ENCODE results near the gene DLGAP3. TPM values are rescaled to one million over a fixed set of nuclear protein-coding genes. Genes with fewer than 3 reads are reported as not detected.

The DLGAP3 gene
- total RNA-seq, 1 donor from 2014 or later, result 0.18 TPM

DNA sequence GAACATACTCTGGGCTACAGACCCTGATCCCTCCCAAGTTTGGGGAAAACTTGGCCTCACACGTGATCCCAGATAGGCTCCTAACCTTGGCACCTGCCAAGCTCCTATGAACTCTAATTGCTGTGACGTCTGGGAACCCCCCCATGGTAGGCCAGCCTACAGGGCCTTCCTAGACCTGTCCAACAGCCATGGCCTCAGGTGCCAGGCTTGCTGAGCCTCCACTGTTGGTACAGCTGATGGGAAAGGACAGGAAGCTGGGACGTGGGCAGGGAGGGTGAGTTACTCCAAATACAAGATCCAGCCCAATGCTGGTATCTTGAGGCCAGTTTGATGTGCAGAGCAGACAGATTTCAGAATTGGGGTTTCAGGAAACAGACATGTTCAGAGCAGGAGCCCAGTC, 89.0 kb downstream of the DLGAP3 start:
- intact Hi-C loops (cut with DNase I), result no loop called here
- no peak for DNase-seq
- Histone ChIP-seq H3K36me3 (no peaks in the 10 kb centered on the region), H3K4me1 (peaks cover 27% of the 10 kb centered on the region), H3K27me3 (ENCODE audit: low read depth) (no peaks in the 10 kb centered on the region), H3K9me3 (no peaks in the 10 kb centered on the region), H3K4me3 (no peak overlapping the region), H3K27ac (no peak overlapping the region)
- TF ChIP-seq, protein P1, sequence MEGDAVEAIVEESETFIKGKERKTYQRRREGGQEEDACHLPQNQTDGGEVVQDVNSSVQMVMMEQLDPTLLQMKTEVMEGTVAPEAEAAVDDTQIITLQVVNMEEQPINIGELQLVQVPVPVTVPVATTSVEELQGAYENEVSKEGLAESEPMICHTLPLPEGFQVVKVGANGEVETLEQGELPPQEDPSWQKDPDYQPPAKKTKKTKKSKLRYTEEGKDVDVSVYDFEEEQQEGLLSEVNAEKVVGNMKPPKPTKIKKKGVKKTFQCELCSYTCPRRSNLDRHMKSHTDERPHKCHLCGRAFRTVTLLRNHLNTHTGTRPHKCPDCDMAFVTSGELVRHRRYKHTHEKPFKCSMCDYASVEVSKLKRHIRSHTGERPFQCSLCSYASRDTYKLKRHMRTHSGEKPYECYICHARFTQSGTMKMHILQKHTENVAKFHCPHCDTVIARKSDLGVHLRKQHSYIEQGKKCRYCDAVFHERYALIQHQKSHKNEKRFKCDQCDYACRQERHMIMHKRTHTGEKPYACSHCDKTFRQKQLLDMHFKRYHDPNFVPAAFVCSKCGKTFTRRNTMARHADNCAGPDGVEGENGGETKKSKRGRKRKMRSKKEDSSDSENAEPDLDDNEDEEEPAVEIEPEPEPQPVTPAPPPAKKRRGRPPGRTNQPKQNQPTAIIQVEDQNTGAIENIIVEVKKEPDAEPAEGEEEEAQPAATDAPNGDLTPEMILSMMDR (IDR thresholded peaks at IDR 0.05), result no peak
- no peak for ATAC-seq

DNA sequence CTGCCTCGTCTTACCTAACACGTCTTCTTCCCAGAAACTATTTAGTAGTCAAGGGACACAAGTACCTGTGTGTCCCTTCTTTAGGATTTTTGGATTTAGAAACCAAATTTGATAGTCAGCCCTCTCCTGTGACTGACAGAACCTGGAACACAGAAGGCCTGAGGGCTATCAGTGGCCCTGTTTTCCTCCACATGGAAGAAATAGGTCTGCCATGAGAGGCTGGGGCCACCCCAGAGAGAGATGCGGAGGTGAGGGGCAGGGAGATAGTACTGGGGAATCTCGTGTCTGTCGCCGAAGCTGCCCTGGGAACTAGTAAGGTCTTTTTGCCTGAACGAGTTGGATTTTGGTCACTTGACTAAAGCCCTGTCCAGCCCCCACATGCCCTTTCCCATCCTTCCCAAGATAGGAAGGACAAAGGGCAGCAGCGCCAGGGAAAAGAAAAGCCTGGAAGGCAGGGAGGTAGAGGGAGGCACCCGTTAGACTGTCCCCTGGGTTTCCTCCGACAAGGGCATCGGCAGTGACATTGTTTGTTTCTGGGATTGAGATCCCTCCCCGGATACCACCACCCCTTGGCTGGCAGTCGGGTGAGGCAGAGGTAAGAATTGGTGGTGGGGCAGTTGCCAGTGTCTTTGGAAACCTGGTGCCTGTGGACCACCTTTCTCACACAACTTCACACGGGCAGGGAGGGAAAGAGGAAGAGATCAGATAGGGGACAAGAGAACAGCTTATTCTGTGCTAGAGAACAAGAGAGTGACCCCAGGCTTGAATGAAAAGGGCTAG, 89.7 kb downstream of the DLGAP3 start:
- Histone ChIP-seq H3K27ac (peak overlapping the region; percentile 34), H3K4me1 (peaks cover 21% of the 10 kb centered on the region), H3K36me3 (no peaks in the 10 kb centered on the region), H3K4me3 (no peak overlapping the region), H3K9me3 (no peaks in the 10 kb centered on the region), H3K27me3 (ENCODE audit: low read depth) (no peaks in the 10 kb centered on the region)
- ATAC-seq (no peak), DNase-seq (no peak)
- TF ChIP-seq, protein P1 (IDR thresholded peaks at IDR 0.05), result no peak
- intact Hi-C loops (cut with DNase I), result no loop called here

DNA sequence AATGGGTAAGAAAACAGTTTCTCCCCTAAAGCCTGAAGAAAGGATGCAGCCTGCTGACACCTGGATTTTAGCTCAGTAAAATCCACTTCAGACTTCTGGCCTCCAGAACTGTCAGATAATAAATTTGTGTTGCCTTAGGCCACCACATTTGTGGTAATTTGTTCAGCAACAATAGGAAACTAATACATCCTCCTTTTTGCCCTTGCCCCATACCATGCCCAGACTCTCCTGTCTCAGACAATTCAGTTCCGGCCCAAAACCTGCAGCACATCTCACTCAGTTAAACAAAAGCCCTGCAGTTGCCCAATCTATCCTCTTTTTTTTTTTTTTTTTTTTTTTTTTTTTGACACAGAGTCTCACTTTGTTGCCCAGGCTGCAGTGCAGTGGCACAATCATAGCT, 95.7 kb downstream of the DLGAP3 start:
- H3K27me3 ChIP-seq (ENCODE audit: low read depth), result no peaks in the 10 kb centered on the region
- H3K9me3 ChIP-seq, result no peaks in the 10 kb centered on the region
- TF ChIP-seq, protein P1 (IDR thresholded peaks at IDR 0.05), result no peak
- ATAC-seq (no peak), DNase-seq (no peak)
- no peak overlapping the region for H3K27ac ChIP-seq
- H3K36me3 ChIP-seq, result no peaks in the 10 kb centered on the region
- intact Hi-C loops (cut with DNase I), result no loop called here
- no peak overlapping the region for H3K4me3 ChIP-seq
- H3K4me1 ChIP-seq, result peaks cover 9% of the 10 kb centered on the region

DNA sequence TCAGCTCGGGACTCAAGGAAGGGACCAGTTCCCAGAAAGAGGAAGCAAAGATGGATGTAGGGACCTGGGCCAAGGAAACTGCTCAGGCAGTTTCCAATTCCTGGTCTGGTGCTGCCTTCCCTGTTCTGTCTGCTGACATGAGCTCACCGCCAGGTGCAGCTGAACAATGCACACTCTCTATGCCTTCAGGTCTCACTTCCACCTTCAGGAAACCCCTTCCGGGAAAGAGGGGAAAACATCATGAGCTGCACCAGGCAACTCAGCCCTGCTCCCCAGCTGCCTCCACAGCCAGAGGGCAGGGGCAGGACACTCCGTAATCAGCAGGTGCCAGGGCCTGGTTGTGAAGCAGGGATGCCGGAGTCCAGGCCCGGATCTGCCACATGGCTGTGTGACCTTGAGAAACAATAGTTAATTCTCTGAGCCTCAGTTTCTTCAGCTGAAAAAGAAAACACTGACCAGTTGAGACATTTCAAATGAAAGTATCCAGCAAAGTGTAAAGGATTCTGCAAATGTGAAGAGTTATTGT, 97.7 kb downstream of the DLGAP3 start:
- intact Hi-C loops (cut with DNase I), result no loop called here
- DNase-seq, result no peak

DNA sequence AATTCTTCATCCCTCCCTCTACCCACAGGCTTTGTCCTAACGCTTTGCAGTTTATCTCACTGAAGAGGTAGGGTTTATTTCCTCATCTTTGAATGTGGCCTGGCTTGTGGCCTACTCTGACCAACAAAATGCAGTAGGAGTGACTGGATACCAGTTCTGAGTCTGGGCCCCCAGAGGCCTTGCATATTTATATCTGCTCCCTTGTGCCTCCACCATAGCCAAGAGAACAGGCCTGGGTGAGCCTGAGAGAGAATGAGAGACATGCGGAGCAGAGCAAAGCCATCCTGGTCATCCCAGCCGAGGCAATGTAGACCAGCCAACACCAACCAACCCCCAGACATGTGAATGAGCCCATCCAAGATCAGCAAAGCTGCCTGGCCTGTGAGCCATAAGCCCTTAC, 100.2 kb downstream of the DLGAP3 start:
- H3K4me3 ChIP-seq, result no peak overlapping the region
- no peak for DNase-seq
- ATAC-seq, result no peak
- H3K27me3 ChIP-seq (ENCODE audit: low read depth), result no peaks in the 10 kb centered on the region
- no peaks in the 10 kb centered on the region for H3K36me3 ChIP-seq
- H3K9me3 ChIP-seq, result no peaks in the 10 kb centered on the region
- TF ChIP-seq, protein P1 (IDR thresholded peaks at IDR 0.05), result no peak
- no peak overlapping the region for H3K27ac ChIP-seq
- H3K4me1 ChIP-seq, result peaks cover 16% of the 10 kb centered on the region
- intact Hi-C loops (cut with DNase I), result no loop called here

More for the DNA sequence above, 97.7 kb downstream of the DLGAP3 start:
- no peaks in the 10 kb centered on the region for H3K36me3 ChIP-seq
- no peak overlapping the region for H3K4me3 ChIP-seq
- ATAC-seq, result no peak
- TF ChIP-seq, protein P1 (IDR thresholded peaks at IDR 0.05), result no peak
- no peaks in the 10 kb centered on the region for H3K27me3 ChIP-seq (ENCODE audit: low read depth)
- no peaks in the 10 kb centered on the region for H3K9me3 ChIP-seq
- H3K27ac ChIP-seq, result no peak overlapping the region
- peaks cover 9% of the 10 kb centered on the region for H3K4me1 ChIP-seq

Measured in lower lobe of right lung (tissue), 2 donors.